NOMO-1 treated with DMSO at 0.1 percent for 48 hours (cell line): ENCODE data around the gene ARHGEF39.
"Not testable (repeated sequence)": the region's sequence is repeated elsewhere in the genome, so short reads cannot be mapped to it uniquely, and the experiment has no call there.

Source experiments
- DNase-seq: peaks from one replicate; lab custom pipeline; 2025; ENCODE audit not compliant: unreplicated experiment; lab: John Stamatoyannopoulos, UW

ARHGEF39 gene

DNA sequence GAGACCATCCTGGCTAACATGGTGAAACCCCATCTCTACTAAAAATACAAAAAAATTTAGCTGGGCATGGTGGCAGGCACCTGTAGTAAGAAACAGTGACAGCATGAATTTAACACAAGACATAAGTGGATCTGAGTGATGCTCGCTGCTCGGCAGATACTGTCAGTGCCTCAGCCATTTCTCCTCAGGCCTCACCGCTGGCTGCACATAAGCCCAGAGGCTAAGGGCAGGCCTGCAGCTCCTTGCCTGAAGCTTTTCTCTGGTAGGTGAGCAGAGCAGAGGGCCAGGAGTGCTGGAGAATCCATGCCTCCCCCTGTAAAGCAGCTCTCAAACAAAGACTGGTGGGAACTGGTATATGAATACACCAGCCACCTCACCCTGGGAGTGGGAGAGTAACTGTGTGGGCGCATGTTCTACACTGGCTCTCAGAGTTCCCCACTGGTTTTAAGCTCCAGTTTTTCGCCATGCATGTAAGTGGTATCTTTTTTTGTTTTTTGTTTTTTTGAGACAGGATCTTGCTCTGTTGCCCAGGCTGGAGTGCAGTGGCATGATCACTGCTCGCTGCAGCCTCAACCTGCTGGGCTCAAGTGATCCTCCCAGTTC, 36.5 kb downstream of the ARHGEF39 start:
- DNase-seq: no peak

DNA sequence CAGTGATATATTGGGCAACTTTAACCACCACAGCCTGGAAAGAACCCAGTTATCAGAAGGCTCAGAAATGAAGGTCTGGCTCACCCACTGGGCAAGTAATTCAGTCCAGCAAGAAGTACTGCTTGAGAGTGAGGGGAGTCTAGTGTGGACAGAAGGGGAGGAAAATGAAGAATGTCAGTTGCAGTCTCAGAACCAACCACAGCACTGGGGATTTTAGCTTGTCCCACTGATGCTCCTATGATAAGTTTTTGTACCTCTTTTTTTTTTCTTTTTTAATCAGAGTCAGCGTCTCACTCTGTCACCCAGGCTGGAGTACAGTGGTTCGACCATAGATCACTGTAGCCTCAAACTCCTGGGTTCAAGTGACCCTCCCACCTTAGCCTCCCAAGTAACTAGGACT, 37.4 kb downstream of the ARHGEF39 start:
- DNase-seq: no peak

- no peak for DNase-seq
Measured at GRCh38 chr9:35619800-35620158, 45.2 kb downstream of the ARHGEF39 start.

DNA sequence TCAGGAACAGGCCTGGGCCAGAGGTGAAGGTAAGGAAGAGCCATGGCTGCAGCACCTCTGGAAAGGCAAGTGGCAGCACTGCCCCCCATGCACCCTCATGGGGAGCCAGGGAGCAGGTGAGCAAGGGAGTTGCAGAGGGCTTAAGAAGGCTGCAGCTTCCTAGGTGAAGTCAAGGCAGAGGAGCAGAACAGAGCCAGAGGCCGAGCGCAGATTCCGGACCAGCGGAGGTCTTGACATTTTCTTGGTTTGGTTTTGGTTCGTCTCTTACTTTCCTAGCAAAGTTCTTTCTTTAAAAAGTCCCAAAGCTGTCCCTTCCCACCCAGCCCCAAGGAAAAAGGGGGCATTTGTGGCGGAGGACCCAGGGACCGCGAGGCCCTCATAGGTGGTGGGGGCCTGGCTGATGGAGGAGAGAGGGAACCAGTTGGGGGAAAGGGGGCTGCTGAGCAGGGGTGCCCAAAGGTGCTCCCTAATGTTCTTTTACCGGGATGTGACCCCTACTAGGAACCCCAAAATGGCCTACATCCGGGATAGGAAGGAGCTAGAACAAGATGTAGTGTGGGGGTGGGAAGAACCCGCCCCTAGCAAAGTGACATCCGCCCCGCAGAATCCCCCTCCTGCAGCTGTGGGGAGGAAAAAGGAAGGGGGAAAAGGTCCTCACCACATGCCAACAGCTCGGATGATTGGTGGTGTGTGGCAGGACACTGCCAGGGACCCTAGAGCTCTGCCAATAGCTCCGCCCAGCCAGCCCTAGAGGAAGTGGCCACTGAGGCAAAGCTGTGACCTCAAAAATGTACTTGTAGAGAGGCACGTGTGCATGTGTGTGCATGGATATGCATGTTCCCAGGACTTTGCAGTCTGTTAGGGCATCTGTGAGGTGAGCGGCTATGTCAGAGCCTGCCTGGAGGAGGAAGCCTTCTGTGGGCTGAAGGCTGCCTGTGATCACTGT, 45.9 kb downstream of the ARHGEF39 start:
- DNase-seq: no peak

DNA sequence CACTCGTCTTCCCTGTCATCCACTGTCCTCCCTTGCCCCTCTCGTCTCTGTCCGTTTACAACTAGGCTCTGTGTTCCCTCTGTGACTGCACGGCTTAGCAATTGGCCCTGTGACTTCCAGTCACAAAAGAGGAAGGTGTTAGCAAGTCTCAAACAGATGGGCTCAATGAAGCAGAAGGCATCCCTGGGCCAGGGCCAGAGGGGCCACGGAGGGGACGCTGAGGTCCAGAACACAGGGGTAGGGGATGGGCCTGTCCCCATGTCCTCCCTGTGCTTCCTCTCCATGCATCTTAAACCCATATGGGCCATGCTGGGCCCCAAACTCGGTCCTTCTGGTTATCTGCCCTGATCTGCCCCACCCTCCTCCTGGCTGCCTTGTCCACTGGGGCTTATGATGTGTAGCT, 46.7 kb downstream of the ARHGEF39 start, which contains the start of gene CD72:
Gene CD72 (minus strand): TSS at position 89 of the 403 bp plus-strand sequence. CDS start 110 bp downstream, outside the sequence.
- DNase-seq: no peak

DNA sequence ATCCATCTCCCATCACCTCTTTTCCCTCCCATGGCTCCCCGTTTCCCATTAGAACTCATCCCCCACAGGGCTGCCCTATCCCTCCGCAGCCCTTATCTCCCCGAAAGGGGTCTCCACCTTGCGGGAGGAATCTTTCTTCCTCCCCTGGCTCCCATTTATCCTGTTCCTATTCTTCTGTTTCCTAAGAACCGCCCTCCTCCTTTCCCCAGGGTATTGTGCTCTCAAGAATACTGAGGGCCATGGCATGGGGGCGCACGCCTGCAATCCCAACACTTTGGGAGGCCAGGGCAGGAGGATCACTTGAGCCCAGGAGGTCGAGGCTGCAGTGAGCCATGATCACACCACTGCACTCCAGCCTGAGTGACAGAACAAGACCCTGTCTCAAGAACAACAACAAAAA, 47.4 kb downstream of the ARHGEF39 start:
- DNase-seq: no peak

DNA sequence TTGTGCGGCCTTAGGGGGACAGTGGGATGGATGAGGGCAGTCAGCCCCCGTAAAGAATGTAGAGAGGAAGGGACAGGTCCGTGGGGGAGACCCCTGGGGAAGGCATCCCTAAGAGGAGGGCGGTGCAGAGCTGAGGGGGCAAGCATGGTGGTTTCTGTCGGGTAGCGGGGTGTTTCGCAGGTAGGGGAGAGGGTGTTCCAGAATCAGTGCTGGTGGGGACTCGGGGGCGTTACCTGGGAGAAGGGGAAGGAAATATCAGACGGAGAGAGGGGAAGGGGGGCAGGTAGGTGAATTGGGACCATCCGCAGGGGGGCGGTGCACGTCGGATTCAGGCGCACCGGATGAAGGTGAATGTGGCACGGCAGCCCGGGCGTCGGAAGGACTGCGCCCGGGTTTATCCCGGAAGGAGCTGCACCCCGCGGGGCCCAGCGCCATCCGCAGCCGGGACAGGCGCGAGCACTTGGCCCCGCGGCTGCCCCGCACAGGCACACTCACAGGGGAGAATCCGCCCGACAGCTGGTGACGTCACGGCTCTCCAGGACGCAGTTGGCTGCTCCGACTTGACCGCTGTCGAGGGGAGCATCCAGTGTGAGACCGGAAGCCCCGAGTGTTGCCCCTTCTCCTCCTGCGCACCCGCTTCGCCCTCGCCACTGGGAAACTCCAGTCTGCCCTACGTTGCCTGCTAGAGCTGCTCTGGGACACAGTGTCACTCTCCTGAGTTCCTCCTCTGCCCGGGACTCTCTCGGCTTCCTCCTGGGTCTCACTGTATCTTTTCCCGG, 48.1 kb downstream of the ARHGEF39 start:
- peak; percentile 75 for DNase-seq

GRCh38 chr9:35615981-35616680, 48.9 kb downstream of the ARHGEF39 start:
- no peak for DNase-seq

- no peak for DNase-seq
Measured at GRCh38 chr9:35612843-35613242, 52.2 kb downstream of the ARHGEF39 start.

DNA sequence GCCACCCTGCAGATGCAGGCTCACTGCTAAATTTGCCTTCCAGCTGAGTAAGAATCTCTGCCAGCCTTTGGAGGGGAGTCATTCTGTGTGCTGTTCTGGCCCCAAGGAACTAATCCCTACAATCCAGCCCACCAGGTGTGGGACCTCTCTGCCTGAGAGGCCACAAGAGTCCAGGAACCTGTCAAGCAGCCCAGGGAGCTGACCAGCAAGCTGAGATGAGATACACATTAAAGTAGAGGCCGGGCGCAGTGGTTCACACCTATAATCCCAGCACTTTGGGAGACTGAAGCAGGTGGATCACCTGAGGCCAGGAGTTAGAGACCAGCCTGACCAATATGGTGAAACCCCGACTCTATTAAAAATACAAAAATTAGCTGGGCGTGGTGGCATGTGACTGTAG, 52.9 kb downstream of the ARHGEF39 start:
- DNase-seq: not testable (repeated sequence)

DNA sequence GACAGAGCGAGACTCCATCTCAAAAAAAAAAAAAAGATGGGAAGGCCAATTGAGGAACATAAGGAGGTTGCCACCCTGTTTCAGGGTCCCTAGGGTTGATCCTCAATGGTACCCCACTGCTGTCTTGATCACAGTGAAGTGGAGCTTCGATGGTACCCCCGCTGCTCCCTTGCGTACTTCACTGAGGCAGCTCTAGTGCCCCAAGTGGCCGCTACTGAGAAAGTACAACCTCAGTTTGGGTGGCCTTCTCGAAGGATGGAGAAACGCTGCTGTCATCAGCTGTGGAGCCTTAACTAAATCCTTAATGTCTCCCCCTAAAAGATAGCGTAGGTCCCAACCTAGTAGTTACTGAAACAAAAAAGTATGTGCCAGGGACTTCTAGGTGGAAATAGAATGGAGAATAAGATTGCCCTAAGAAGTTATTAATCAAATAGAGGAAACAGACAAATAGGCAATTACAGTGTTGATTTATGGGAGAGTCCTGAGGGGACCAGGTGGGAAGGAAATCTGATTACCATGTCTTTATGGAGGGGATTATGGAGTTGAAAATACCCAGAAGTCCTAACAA, 53.7 kb downstream of the ARHGEF39 start:
- peak; percentile 51 for DNase-seq

- DNase-seq: no peak
Measured at GRCh38 chr9:35609820-35610163, 55.2 kb downstream of the ARHGEF39 start.
